CD4-positive, alpha-beta T cell (primary cell): ENCODE data around the gene DUS3L. TPM values are rescaled to one million over a fixed set of nuclear protein-coding genes. Genes with fewer than 3 reads are reported as not detected.

Experiments used
- ATAC-seq: fragments of 200-7000 bp; cut with Tn5 transposase; one replicate; pipeline ENCODE4 v1.10.0; 2022; ENCODE audit warnings: mild to moderate bottlenecking; ENCODE audit not compliant: poor library complexity
- CTCF ChIA-PET: fragments of 350-600 bp; sonication (Branson Sonifier 250); formaldehyde crosslinking; loops from one replicate; lab custom pipeline; 2021; ENCODE audit warnings: antibody characterized with exemption, inconsistent platforms; lab: Charles Lee
- POLR2A ChIA-PET: fragments of 350-600 bp; sonication (Branson Sonifier 250); formaldehyde crosslinking; loops from one replicate; lab custom pipeline; 2021; ENCODE audit warnings: antibody characterized with exemption, inconsistent platforms; lab: Charles Lee
- DNase-seq, 14 experiments: peaks; one replicate each; pipeline ENCODE4 v3.0.0-alpha.2; 2013 to 2020; ENCODE audit warnings: mixed read lengths in 2 of 14
- H3K27ac ChIP-seq, 2 donors: one replicate each; pipeline versions ENCODE4 v1.5.1 to v1.7.0; 2013; ENCODE audit warnings: low read length in 2 of 2, low read depth in 1 of 2, mild to moderate bottlenecking in 1 of 2
- H3K27me3 ChIP-seq, 2 experiments: 1 replicate in 1 of 2; 2 replicates in 1 of 2; pipeline versions ENCODE4 v1.6.1 to v1.7.0; 2013; ENCODE audit warnings: low read length in 2 of 2, control low read depth in 1 of 2, mild to moderate bottlenecking in 1 of 2, moderate library complexity in 1 of 2; ENCODE audit not compliant: insufficient read depth in 2 of 2, control insufficient read depth in 1 of 2
- H3K36me3 ChIP-seq: one replicate; pipeline ENCODE4 v1.6.1; 2013; ENCODE audit warnings: low read length, control low read depth; ENCODE audit not compliant: insufficient read depth
- H3K4me1 ChIP-seq: one replicate; pipeline ENCODE4 v1.6.1; 2013; ENCODE audit warnings: low read length, control low read depth; ENCODE audit not compliant: insufficient read depth
- H3K4me3 ChIP-seq: one replicate; pipeline ENCODE4 v1.5.1; 2013; ENCODE audit warnings: mild to moderate bottlenecking, low read length, moderate library complexity
- H3K9me3 ChIP-seq, 2 experiments: 1 replicate in 1 of 2; 2 replicates in 1 of 2; pipeline versions ENCODE4 v1.6.1 to v1.7.0; 2013; ENCODE audit warnings: low read length in 2 of 2, mild to moderate bottlenecking in 2 of 2, control low read depth in 1 of 2, moderate library complexity in 1 of 2; ENCODE audit not compliant: control insufficient read depth in 1 of 2, insufficient read depth in 1 of 2
- H3K27ac Mint-ChIP-seq: one replicate; pipeline ENCODE4 v1.8.0; 2020; ENCODE audit warnings: mixed read lengths
- H3K27me3 Mint-ChIP-seq: one replicate; pipeline ENCODE4 v1.8.0; 2021; ENCODE audit warnings: mixed read lengths
- H3K36me3 Mint-ChIP-seq: one replicate; pipeline ENCODE4 v1.8.0; 2021; ENCODE audit warnings: low read depth, mixed read lengths
- H3K4me1 Mint-ChIP-seq: one replicate; pipeline ENCODE4 v1.8.0; 2021; ENCODE audit warnings: low read depth, mixed read lengths
- H3K4me3 Mint-ChIP-seq: one replicate; pipeline ENCODE4 v1.8.0; 2020; ENCODE audit warnings: mild to moderate bottlenecking, mixed read lengths
- H3K9me3 Mint-ChIP-seq: one replicate; pipeline ENCODE4 v1.8.0; 2020; ENCODE audit warnings: mixed read lengths
- intact Hi-C, 2 experiments: fragments of 100-400 bp; cut with DNase I in 1 of 2; cut with micrococcal nuclease in 1 of 2; formaldehyde crosslinking; loops; one replicate each; pipeline versions ENCODE4 v1.15.1 to v1.9.0; 2023 to 2025; cut with DNase I, micrococcal nuclease
- total RNA-seq, 174 experiments: library from RNA in 2 of 174; stranded (reverse) in 2 of 174; gene quantifications; one replicate each; pipeline ENCODE4 v1.2.3 and lab custom pipeline; 2021 to 2026
- TF ChIP-seq, protein P1 (sequence below): fragments of 200-600 bp; IDR thresholded peaks from one replicate; pipeline ENCODE4 v1.8.0; 2022; ENCODE audit warnings: antibody characterized with exemption, mild to moderate bottlenecking

Gene DUS3L
- total RNA-seq, 2 experiments from 2014 or later: 150 to 170 TPM

DNA sequence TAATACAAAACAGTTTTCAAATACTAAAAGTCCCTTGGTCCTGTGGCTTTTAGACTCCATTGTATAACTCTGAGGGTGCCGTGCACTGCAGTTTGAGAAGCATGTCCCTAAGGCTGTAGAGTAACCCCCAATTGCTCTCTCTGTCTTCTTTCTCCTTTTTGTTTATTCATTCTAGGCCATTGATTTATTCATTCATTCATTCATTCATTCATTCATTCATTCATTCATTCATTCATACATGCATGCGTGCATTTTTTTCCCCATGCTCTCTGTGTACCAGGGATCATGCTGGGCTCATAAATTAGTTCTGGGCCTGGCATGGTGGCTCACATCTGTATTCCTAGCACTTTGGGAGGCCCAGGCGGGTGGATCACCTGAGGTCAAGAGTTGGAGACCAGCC is 25.7 kb downstream of the DUS3L start:
- POLR2A ChIA-PET: interaction anchor here (0.5 kb wide), 1 partner anchor 265 kb away, joined by 3 read pairs; no protein-coding TSS in a partner anchor
- TF ChIP-seq, protein P1, sequence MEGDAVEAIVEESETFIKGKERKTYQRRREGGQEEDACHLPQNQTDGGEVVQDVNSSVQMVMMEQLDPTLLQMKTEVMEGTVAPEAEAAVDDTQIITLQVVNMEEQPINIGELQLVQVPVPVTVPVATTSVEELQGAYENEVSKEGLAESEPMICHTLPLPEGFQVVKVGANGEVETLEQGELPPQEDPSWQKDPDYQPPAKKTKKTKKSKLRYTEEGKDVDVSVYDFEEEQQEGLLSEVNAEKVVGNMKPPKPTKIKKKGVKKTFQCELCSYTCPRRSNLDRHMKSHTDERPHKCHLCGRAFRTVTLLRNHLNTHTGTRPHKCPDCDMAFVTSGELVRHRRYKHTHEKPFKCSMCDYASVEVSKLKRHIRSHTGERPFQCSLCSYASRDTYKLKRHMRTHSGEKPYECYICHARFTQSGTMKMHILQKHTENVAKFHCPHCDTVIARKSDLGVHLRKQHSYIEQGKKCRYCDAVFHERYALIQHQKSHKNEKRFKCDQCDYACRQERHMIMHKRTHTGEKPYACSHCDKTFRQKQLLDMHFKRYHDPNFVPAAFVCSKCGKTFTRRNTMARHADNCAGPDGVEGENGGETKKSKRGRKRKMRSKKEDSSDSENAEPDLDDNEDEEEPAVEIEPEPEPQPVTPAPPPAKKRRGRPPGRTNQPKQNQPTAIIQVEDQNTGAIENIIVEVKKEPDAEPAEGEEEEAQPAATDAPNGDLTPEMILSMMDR: no peak
- H3K9me3 Mint-ChIP-seq: no peaks in the 10 kb centered on the region
- Histone ChIP-seq H3K9me3 (no peaks in the 10 kb centered on the region), H3K4me1 (no peaks in the 10 kb centered on the region), H3K27me3 (no peaks in the 10 kb centered on the region), H3K4me3 (no peak overlapping the region), H3K27ac (no peak overlapping the region), H3K36me3 (no peaks in the 10 kb centered on the region)
- H3K4me1 Mint-ChIP-seq: no peaks in the 10 kb centered on the region
- intact Hi-C loops: no loop called here
- H3K27ac Mint-ChIP-seq: no peak overlapping the region
- no peak for DNase-seq
- CTCF ChIA-PET: no interaction called here
- no peak overlapping the region for H3K4me3 Mint-ChIP-seq
- no peaks in the 10 kb centered on the region for H3K27me3 Mint-ChIP-seq
- ATAC-seq: no peak
- H3K36me3 Mint-ChIP-seq: no peaks in the 10 kb centered on the region

DNA sequence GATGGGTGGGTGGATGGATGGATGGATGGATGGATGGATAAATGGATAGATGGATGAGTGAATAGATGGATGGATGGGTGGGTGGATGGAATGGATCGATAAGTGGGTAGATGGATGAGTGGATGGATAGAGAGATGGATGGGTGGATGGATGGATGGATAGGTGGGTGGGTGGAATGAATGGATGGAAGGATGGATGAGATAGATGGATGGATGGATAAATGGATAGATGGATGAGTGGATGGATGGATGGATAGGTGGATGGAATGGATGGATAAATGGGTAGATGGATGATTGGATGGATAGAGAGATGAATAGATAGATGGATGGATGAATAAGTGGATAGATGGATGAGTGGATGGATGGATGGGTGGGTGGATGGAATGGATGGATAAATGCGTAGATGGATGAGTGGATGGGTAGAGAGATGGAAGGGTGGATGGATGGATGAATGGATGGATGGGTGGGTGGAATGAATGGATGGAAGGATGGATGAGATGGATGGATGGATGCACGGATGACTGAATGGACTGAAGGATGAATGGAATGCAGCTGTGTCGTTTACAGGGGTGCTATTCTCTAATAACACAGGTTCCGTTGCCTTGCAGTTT is 28.2 kb downstream of the DUS3L start:
- H3K27me3 Mint-ChIP-seq: no peaks in the 10 kb centered on the region
- H3K4me1 ChIP-seq: no peaks in the 10 kb centered on the region
- TF ChIP-seq, protein P1: no peak
- ChIA-PET POLR2A (no interaction called here), CTCF (interaction anchor here (0.6 kb wide), 1 partner anchor 1872 kb away, joined by 3 read pairs; no protein-coding TSS in a partner anchor)
- intact Hi-C loops: no loop called here
- no peak for ATAC-seq
- no peaks in the 10 kb centered on the region for H3K9me3 ChIP-seq
- H3K27me3 ChIP-seq: peaks cover 0 to 2% of the 10 kb centered on the region in 2 experiments
- no peaks in the 10 kb centered on the region for H3K36me3 Mint-ChIP-seq
- no peak overlapping the region for H3K27ac ChIP-seq
- no peak overlapping the region for H3K4me3 ChIP-seq
- no peak overlapping the region for H3K4me3 Mint-ChIP-seq
- no peaks in the 10 kb centered on the region for H3K4me1 Mint-ChIP-seq
- no peak overlapping the region for H3K27ac Mint-ChIP-seq
- DNase-seq: no peak
- no peaks in the 10 kb centered on the region for H3K9me3 Mint-ChIP-seq
- H3K36me3 ChIP-seq: no peaks in the 10 kb centered on the region

DNA sequence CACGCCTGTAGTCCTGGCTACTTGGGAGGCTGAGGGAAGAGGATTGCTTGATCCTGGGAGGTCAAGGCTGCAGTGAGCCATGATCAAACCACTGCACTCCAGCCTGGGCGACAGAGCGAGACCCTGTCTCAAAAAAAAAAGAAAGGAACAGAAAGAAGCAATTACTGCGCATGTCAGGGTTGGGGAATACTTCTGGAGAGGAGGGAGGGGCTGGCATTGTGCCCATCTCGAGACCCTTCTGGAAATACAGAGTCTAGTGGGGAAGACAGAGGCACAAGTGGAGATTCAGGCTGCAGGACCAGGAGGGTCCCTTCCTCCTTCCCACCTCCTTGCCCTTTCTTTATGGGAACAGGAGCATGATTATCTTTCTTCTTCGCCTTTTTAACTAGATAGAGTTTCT is 37.2 kb downstream of the DUS3L start:
- no peak overlapping the region for H3K27ac Mint-ChIP-seq
- ChIA-PET CTCF (no interaction called here), POLR2A (no interaction called here)
- Histone ChIP-seq H3K36me3 (no peaks in the 10 kb centered on the region), H3K9me3 (no peaks in the 10 kb centered on the region), H3K4me1 (no peaks in the 10 kb centered on the region), H3K27me3 (peaks cover 0 to 5% of the 10 kb centered on the region in 2 experiments), H3K27ac (no peak overlapping the region), H3K4me3 (no peak overlapping the region)
- H3K9me3 Mint-ChIP-seq: no peaks in the 10 kb centered on the region
- H3K36me3 Mint-ChIP-seq: no peaks in the 10 kb centered on the region
- no peak overlapping the region for H3K4me3 Mint-ChIP-seq
- H3K27me3 Mint-ChIP-seq: peaks cover 5% of the 10 kb centered on the region
- intact Hi-C loops: loop anchor here in 1 of 2 experiments (5.0 to 10.0 kb wide), 2 partner anchors 256 to 391 kb away; no protein-coding TSS in a partner anchor
- H3K4me1 Mint-ChIP-seq: no peaks in the 10 kb centered on the region
- TF ChIP-seq, protein P1: no peak
- DNase-seq (no peak), ATAC-seq (no peak)
